HG02884 (cell line): Measurements from ENCODE around the gene NUDT2.

Source experiments
- ATAC-seq: cut with Tn5 transposase; IDR thresholded peaks from one replicate; pipeline ENCODE4 v1.9.1; 2021; ENCODE audit warnings: mild to moderate bottlenecking, moderate library complexity; ENCODE audit not compliant: unreplicated experiment

NUDT2 gene

GRCh38 chr9:34383904-34384303, 54.5 kb downstream of the NUDT2 start:
- ATAC-seq: no peak

- no peak for ATAC-seq
Observed at GRCh38 chr9:34384368-34385165, 55.2 kb downstream of the NUDT2 start.

DNA sequence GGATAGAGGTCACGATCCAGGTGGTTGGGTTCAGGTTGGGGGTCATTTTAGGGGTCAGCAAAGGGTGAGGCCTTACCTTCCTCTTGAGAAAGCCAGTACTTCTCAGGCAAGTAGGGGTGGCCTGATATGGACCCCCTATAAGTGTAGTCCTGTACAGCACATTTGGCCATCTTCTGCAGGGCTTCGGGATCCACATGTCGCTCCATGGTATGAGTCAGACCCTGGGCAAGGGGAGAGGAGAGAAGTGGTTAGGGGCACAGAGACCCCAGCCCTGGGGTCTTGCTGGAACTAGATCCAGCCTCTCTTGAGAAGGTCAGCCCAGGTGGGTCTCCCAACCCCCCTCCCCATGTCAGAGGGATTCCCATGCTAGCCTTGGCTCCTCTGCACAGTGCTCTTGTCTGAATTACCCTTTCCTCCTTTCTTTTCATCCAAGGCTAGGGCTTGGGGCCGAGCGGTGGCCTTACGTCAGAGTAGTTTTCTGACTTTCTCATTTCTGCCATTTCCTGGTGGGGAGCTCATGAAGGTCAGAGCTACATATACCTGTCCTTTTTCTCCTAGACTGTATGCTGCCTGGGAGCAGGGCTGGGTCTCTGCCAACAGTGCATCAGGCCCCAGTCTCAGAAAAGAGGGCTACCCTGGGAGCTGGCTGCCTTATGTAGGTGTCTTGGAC, 56.3 kb downstream of the NUDT2 start:
- ATAC-seq: no peak

DNA sequence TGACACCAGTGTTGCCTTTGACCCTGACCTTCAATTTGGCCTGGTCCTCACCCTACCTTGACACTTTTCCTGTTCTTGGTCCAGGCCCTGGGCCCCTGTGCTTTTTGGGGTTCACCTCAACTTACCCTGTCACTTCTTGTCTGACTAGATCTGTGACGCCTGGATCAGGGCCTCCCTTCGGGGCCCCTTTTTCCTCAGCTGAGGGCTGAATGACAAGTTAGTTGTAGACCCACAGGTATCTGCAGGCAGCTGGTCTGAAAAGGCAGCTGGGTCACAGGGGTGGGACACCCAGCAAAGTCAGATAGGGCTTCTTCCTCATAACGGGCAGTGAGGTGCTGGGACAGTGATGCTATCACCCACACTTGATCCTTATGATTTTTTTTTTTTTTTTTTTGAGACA, 57.3 kb downstream of the NUDT2 start:
- no peak for ATAC-seq

- ATAC-seq: no peak
Observed at GRCh38 chr9:34387239-34387638, 57.9 kb downstream of the NUDT2 start.

GRCh38 chr9:34392511-34392910, 63.1 kb downstream of the NUDT2 start:
- no peak for ATAC-seq
